GM18907 (cell line): ENCODE data around the gene OR8G1.
"Not testable (repeated sequence)": the region's sequence is repeated elsewhere in the genome, so short reads cannot be mapped to it uniquely, and the experiment has no call there.

Source experiments
- ATAC-seq: cut with Tn5 transposase; IDR thresholded peaks from one replicate; pipeline ENCODE4 v1.9.1; 2021; ENCODE audit warnings: mild to moderate bottlenecking, moderate library complexity; ENCODE audit not compliant: unreplicated experiment

Gene OR8G1

DNA sequence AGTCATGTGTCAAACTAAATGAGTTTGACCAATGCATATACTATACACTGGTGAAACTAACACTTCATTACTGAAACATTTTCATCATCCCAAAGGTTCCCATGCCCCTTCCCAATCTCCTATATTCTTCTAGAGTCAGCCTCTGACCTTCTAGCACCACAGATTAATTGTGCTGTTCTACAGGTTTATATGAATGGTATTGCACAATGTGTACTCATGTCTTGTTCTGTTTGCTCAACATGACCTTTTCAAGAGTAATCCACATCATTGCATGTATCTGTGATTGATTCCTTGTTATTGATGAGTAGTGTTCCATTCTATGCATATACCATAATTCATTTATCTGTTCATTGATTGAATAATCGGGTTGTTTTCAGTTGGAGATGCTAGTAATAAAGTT is 7.5 kb upstream of the OR8G1 start:
- no peak for ATAC-seq

GRCh38 chr11:124238512-124238911 is 2.4 kb upstream of the OR8G1 start:
- ATAC-seq, result no peak

DNA sequence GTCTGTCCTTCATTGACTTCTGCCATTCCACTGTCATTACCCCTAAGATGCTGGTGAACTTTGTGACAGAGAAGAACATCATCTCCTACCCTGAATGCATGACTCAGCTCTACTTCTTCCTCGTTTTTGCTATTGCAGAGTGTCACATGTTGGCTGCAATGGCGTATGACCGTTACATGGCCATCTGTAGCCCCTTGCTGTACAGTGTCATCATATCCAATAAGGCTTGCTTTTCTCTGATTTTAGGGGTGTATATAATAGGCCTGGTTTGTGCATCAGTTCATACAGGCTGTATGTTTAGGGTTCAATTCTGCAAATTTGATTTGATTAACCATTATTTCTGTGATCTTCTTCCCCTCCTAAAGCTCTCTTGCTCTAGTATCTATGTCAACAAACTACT is 9.0 kb downstream of the OR8G1 start:
- not testable (repeated sequence) for ATAC-seq

DNA sequence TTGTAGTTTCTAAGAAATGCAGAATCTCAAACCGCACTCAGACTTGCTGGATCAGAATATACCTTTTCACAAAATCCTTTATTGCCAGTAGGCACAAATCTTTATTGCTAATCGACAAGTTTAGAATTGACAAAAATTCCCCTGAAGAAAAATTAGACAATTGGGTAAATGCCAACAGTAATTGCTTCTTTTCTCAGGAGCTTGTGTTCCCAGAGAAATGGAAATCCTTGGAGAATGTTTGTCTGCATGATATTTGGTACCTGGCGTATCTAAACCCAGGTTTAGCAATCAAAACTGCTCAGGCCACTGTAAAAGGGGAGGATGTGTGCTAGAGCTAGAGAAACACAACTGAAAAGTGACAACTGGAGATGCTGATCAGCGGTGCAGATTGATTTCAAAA is 15.2 kb downstream of the OR8G1 start, which contains the start of gene OR8G5:
Gene OR8G5 (plus strand): TSS at position 301 of the 400 bp plus-strand sequence. CDS start 8,556 bp downstream, outside the sequence.
- ATAC-seq, result no peak

- not testable (repeated sequence) for ATAC-seq
These were observed 24.1 kb downstream of the OR8G1 start for GRCh38 chr11:124265041-124265440.

DNA sequence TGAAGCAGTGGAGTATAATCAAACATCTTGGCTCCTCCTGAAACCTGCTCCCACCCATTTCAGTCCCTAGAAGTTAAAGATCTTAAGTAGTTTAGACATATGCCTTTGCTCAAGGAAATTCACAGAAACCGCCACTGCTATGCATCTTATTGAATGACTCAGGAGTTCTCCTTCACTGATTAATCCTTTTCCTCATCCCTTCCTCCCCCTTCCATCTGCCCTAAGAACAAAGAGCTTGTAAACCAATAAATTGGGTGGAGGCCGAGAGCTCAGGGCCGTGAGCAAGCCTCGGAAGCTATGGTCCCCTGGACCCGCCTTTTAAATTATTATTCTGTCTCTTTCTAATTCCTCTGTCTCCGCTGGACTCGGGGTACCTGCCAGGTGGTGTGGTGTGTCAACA is 30.0 kb downstream of the OR8G1 start:
- not testable (repeated sequence) for ATAC-seq

DNA sequence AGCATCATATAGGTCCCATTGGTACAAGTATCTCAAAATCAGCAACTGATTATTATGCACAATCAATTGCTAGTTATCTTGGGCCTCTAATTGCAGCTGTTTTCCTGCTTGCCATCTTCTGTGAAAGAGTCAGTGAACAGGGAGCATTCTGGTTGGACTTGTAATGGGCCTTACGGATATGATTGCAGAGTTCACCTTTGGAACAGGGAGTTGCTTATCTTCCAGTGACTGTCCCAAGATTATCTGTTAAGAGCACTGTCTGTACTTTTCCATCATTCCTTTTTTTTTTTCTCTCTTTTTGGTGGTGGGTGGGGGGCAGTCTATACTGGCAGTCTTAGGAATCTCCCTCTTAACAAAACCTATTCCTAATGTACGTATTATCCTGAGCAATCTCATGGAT is 33.1 kb downstream of the OR8G1 start:
- ATAC-seq, result no peak

DNA sequence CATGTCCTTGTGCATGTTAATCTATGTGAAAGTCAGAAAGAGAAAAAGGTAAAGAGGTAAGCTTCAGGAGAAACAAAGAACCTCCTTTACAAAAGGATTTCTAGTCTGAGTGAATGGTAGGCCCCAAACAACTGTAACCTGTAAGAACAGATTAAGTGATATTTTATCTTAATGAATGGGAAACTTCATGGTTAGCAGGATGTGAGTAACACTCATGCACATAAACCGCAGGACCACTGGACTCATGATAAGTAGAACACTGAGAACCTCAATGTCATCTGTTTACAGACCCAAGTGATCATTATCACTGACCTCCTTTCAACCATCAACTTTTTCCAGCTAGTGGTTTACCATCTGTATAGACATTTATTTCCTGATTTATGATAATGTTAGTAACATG is 35.2 kb downstream of the OR8G1 start:
- no peak for ATAC-seq

GRCh38 chr11:124277207-124277606 is 36.3 kb downstream of the OR8G1 start:
- no peak for ATAC-seq

GRCh38 chr11:124277804-124278203 is 36.9 kb downstream of the OR8G1 start:
- ATAC-seq, result no peak

DNA sequence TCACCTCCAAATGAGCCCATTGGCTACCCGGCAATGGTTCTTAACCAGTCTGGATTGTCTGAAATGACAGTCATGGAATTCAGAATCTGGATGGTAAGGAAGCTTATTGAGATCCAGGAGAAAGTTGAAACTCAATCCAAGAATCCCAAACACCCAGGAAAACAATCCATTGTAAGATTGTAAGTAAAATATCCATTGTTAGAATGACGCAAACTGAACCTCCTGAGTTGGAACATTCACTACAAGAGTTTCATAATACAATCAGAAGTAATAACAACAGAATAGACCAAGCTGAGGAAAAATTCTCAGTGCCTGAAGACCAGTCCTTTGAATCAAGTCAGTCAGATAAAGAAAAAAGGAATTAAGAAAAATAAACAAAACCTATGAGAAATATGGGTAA is 37.4 kb downstream of the OR8G1 start:
- no peak for ATAC-seq

DNA sequence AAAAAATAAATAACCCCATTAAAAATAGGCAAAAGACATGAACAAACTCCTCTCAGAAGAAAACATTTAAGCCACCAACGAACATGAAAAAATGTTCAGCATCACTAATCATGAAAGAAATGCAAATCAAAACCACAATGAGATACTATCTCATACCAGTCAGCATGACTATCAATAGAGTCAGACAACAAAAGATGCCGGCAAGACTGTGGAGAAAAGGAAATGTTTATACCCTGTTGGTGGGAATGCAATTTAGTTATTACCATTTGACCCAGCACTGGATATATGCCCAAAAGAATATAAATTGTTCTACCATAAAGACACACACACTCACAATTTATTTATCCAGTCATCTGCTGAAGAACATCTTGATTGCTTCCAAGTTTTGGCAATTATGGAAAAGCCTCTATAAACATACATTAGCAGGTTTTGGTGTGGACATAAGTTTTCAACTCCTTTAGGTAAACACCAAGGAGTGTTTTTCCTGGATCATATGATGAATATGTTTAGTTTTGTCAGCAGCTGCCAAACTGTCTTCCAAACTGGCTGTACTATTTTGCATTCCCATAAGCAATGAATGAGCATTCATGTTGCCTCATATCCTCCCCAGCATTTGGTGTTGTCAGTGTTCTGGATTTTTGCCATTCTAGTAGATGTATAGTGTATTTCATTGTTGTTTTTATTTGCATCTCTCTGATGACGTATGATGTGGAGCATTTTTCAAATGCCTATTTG is 44.9 kb downstream of the OR8G1 start:
- ATAC-seq, result no peak

DNA sequence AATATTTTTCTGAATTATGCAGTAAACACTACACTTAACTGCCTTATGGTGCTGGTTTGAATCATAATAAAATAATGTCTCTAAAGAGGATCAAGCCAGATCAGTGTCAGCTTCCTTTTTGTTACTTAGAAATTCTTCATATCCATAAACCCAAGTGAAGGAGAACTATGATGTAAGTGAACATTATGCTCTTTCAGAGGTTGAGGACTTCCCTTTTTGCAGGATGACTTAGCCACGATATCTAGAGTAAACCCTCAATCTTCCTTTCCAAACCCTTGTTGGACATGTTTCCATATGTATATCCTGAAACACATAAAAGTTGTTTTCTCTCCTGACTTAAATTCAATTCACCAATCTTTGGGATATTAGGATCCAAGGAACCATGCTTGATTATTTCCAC is 53.8 kb downstream of the OR8G1 start:
- no peak for ATAC-seq

DNA sequence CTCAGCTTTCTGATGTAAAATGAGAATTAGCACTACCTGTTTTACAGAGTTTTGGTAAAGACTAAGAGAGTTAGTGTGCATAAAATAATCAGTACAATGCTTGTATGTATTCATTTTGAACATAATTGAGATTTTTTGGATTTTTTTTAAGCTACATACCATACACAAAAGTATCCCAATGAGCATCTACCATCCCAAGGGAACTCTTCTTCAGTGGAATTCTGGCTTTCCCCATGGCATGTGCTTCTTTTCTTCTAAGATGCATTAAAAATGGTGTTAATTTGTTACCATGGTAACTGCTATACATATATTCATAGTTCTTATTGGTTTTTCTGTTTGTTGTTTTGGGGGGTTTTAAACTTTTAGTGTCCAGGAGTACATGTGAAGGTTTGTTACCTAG is 55.1 kb downstream of the OR8G1 start:
- ATAC-seq, result no peak

DNA sequence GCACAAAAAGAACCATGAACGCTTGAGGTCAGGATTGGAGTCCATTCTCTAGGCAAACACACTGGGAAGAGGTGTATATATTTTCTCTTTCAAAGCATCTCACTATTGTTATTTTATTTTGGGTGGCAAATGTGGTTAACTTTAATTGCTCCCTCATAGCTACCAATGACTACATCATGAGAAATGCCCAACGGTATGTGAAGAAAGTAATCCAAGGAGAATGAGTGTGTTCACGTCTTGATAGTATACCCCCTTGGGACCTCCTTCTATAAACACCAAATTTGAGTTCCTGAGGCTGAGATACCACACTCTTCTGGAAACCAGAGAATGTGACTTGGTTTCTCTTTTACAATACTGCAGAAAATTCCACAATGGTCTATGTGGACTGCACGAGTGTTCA is 57.0 kb downstream of the OR8G1 start:
- ATAC-seq, result no peak

GRCh38 chr11:124301548-124301947 is 60.7 kb downstream of the OR8G1 start:
- ATAC-seq, result no peak

DNA sequence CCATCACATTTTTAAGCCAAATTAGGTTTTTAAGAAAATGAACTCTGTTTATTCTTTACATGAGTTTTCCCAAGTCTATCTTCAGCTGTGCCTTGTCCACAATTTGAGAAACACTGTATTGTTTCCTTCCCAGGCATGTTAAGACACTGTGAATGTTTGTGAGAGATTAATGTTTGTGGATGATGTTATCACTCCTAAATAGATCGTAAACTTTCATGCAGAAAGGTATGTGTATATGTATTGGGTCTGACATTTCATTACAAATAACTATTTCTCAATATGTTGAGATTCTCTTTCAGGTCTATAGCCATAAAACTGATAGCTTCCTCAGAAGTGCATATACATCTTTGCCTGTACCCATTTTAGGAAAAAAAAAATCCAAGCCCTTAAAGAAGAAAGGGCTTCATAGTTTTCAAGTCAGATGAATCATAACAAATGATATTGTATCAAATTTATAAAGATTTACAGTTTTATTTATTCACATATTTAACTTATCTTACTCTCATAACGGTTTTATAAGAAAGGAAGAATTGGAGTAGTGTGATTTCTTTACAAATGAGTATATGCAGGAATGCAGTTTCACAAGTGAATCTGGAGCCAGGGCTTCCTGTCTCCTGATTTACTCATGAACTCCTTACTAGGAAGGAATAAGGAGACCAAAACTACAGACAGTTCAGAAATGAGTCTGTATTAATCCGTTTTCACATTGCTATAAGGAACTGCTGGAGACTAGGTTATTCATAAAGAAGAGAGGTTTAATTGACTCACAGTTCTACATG is 61.6 kb downstream of the OR8G1 start:
- no peak for ATAC-seq
